Astrocyte (in vitro differentiated cells and primary cell): ENCODE data around the gene PCDHGB4. TPM values are rescaled to one million over a fixed set of nuclear protein-coding genes. Genes with fewer than 3 reads are reported as not detected.
"Not testable (repeated sequence)": the region's sequence is repeated elsewhere in the genome, so short reads cannot be mapped to it uniquely, and the experiment has no call there.

ENCODE experiments used
- DNase-seq: peaks from one replicate; pipeline ENCODE4 v3.0.0-alpha.2; 2010; ENCODE audit warnings: low read depth
- FAIRE-seq: peaks from 2 replicates; lab custom pipeline; 2011; peaks lifted over from hg19 to GRCh38; lab: Jason Lieb, UNC
- H2AFZ ChIP-seq: 2 replicates; pipeline ENCODE4 v1.6.0; 2012; ENCODE audit warnings: low read depth, low read length, inconsistent platforms
- H3K27ac ChIP-seq: 2 replicates; pipeline ENCODE4 v1.5.1; 2011; ENCODE audit warnings: low read depth, low read length, inconsistent platforms
- H3K27me3 ChIP-seq: 2 replicates; pipeline ENCODE4 v1.6.0; 2011; ENCODE audit warnings: low read length, inconsistent platforms; ENCODE audit not compliant: insufficient read depth
- H3K36me3 ChIP-seq: 2 replicates; pipeline ENCODE4 v1.5.1; 2011; ENCODE audit warnings: low read length, inconsistent platforms; ENCODE audit not compliant: insufficient read depth
- H3K4me1 ChIP-seq: 2 replicates; pipeline ENCODE4 v1.5.1; 2011; ENCODE audit warnings: low read length, inconsistent platforms; ENCODE audit not compliant: insufficient read depth
- H3K4me2 ChIP-seq: 2 replicates; pipeline ENCODE4 v1.6.0; 2012; ENCODE audit warnings: low read length, inconsistent platforms
- H3K4me3 ChIP-seq: 2 replicates; pipeline ENCODE4 v1.5.1; 2011; ENCODE audit warnings: low read depth, mild to moderate bottlenecking, low read length, inconsistent platforms; ENCODE audit not compliant: insufficient read depth
- H3K79me2 ChIP-seq: 2 replicates; pipeline ENCODE4 v1.6.0; 2012; ENCODE audit warnings: mild to moderate bottlenecking, low read length, inconsistent platforms; ENCODE audit not compliant: insufficient read depth
- H3K9ac ChIP-seq: 2 replicates; pipeline ENCODE4 v1.6.0; 2012; ENCODE audit warnings: mild to moderate bottlenecking, low read length, inconsistent platforms
- H3K9me3 ChIP-seq: 2 replicates; pipeline ENCODE4 v1.5.1; 2012; ENCODE audit warnings: low read depth, mild to moderate bottlenecking, low read length, inconsistent platforms; ENCODE audit not compliant: insufficient read depth
- H4K20me1 ChIP-seq: 2 replicates; pipeline ENCODE4 v1.6.0; 2012; ENCODE audit warnings: low read length, inconsistent platforms; ENCODE audit not compliant: insufficient read depth
- H3K27ac Mint-ChIP-seq: one replicate; pipeline ENCODE4 v1.8.0; 2021; ENCODE audit warnings: mild to moderate bottlenecking, mixed read lengths; ENCODE audit not compliant: unreplicated experiment
- H3K27me3 Mint-ChIP-seq: one replicate; pipeline ENCODE4 v1.8.0; 2021; ENCODE audit warnings: low read depth, mixed read lengths; ENCODE audit not compliant: unreplicated experiment
- H3K36me3 Mint-ChIP-seq: one replicate; pipeline ENCODE4 v1.8.0; 2021; ENCODE audit warnings: low read depth, mixed read lengths; ENCODE audit not compliant: unreplicated experiment
- H3K4me1 Mint-ChIP-seq: one replicate; pipeline ENCODE4 v1.8.0; 2021; ENCODE audit warnings: low read depth, mixed read lengths; ENCODE audit not compliant: unreplicated experiment
- H3K4me3 Mint-ChIP-seq: one replicate; pipeline ENCODE4 v1.8.0; 2021; ENCODE audit warnings: mild to moderate bottlenecking, moderate library complexity, mixed read lengths; ENCODE audit not compliant: unreplicated experiment
- H3K9me3 Mint-ChIP-seq: one replicate; pipeline ENCODE4 v1.8.0; 2021; ENCODE audit warnings: mild to moderate bottlenecking, mixed read lengths; ENCODE audit not compliant: unreplicated experiment
- CTCF ChIP-seq: IDR thresholded peaks from 2 replicates; pipeline ENCODE4 v1.5.1; 2011; ENCODE audit warnings: low read depth, mild to moderate bottlenecking, inconsistent platforms, low read length, moderate library complexity; ENCODE audit not compliant: insufficient read depth
- EZH2 ChIP-seq: IDR thresholded peaks from 2 replicates; pipeline ENCODE4 v1.6.1; 2012; ENCODE audit warnings: mild to moderate bottlenecking, low read length, inconsistent platforms; ENCODE audit not compliant: insufficient read depth
- total RNA-seq: library from RNA; stranded (reverse); gene quantifications from 2 replicates; pipeline ENCODE4 v1.2.1, GENCODE V29; 2021

PCDHGB4 gene
- total RNA-seq, 1 donor from 2014 or later = 13.6 TPM

GRCh38 chr5:141374627-141375026 is 12.9 kb upstream of the PCDHGB4 start:
- H2AFZ ChIP-seq = no peak overlapping the region
- no peaks in the 10 kb centered on the region for H3K27me3 ChIP-seq
- H3K36me3 ChIP-seq = no peaks in the 10 kb centered on the region
- Mint-ChIP-seq H3K27me3 (no peaks in the 10 kb centered on the region), H3K4me1 (no peaks in the 10 kb centered on the region), H3K36me3 (peaks cover 7% of the 10 kb centered on the region), H3K4me3 (no peak overlapping the region), H3K9me3 (peaks cover 31% of the 10 kb centered on the region), H3K27ac (no peak overlapping the region)
- H3K79me2 ChIP-seq = no peaks in the 10 kb centered on the region
- H3K9ac ChIP-seq = no peak overlapping the region
- FAIRE-seq (no peak), DNase-seq (no peak)
- peak overlapping the region; percentile 49 for H3K4me3 ChIP-seq
- no peaks in the 10 kb centered on the region for H3K4me1 ChIP-seq
- peaks cover 52% of the 10 kb centered on the region for H3K9me3 ChIP-seq
- no peak overlapping the region for H3K27ac ChIP-seq
- H3K4me2 ChIP-seq = peak overlapping the region; percentile 72
- TF ChIP-seq EZH2 (no peak), CTCF (no peak)
- H4K20me1 ChIP-seq = no peaks in the 10 kb centered on the region

- H3K4me3 ChIP-seq, H3K9ac ChIP-seq, H3K27me3 ChIP-seq, H3K4me3 Mint-ChIP-seq, H3K27me3 Mint-ChIP-seq, FAIRE-seq, DNase-seq, H3K79me2 ChIP-seq, H3K27ac ChIP-seq, H3K36me3 Mint-ChIP-seq, H4K20me1 ChIP-seq, H3K27ac Mint-ChIP-seq, H2AFZ ChIP-seq, H3K36me3 ChIP-seq, H3K4me1 ChIP-seq, H3K4me1 Mint-ChIP-seq, H3K4me2 ChIP-seq: not testable (repeated sequence)
- peaks cover 46% of the 10 kb centered on the region for H3K9me3 ChIP-seq
- peaks cover 28% of the 10 kb centered on the region for H3K9me3 Mint-ChIP-seq
These were observed 11.9 kb upstream of the PCDHGB4 start for GRCh38 chr5:141375444-141376155.

- H3K9me3 Mint-ChIP-seq = peaks cover 9% of the 10 kb centered on the region
These were observed 4.8 kb upstream of the PCDHGB4 start, which contains the start of gene PCDHGA7 for GRCh38 chr5:141382469-141383294. TSS of gene PCDHGA7 (plus strand) at chr5:141382742. CDS start at chr5:141382900, 158 bp downstream.

More at GRCh38 chr5:141382469-141383294, 4.8 kb upstream of the PCDHGB4 start, which contains the start of gene PCDHGA7:
- Histone ChIP-seq H4K20me1 (no peaks in the 10 kb centered on the region), H3K4me2 (peak within 1 kb of the TSS; percentile 80), H2AFZ (peak within 1 kb of the TSS; percentile 70), H3K4me3 (peak within 1 kb of the TSS; percentile 62), H3K27ac (no peak within 1 kb of the TSS), H3K9ac (peak within 1 kb of the TSS; percentile 74), H3K9me3 (peaks cover 27% of the 10 kb centered on the region), H3K4me1 (no peaks in the 10 kb centered on the region), H3K27me3 (no peaks in the 10 kb centered on the region), H3K79me2 (no peaks in the 10 kb centered on the region), H3K36me3 (no peaks in the 10 kb centered on the region)
- peak; percentile 30 for DNase-seq
- no peaks in the 10 kb centered on the region for H3K27me3 Mint-ChIP-seq
- no peaks in the 10 kb centered on the region for H3K4me1 Mint-ChIP-seq
- no peak for FAIRE-seq
- TF ChIP-seq CTCF = peak; percentile 43
- no peak for TF ChIP-seq EZH2
- H3K27ac Mint-ChIP-seq = no peak within 1 kb of the TSS
- H3K4me3 Mint-ChIP-seq = peak within 1 kb of the TSS; percentile 79
- peaks cover 5% of the 10 kb centered on the region for H3K36me3 Mint-ChIP-seq
